GM21825 (cell line): ENCODE data around the gene RAPGEF1.
A peak's percentile ranks its signal among the peaks of the same experiment; 100 is the strongest.
"Not testable (repeated sequence)": the region's sequence is repeated elsewhere in the genome, so short reads cannot be mapped to it uniquely, and the experiment has no call there.

Source experiments
- ATAC-seq: cut with Tn5 transposase; IDR thresholded peaks from one replicate; pipeline ENCODE4 v1.9.1; 2021; ENCODE audit warnings: mild to moderate bottlenecking, moderate library complexity; ENCODE audit not compliant: unreplicated experiment

Gene RAPGEF1

DNA sequence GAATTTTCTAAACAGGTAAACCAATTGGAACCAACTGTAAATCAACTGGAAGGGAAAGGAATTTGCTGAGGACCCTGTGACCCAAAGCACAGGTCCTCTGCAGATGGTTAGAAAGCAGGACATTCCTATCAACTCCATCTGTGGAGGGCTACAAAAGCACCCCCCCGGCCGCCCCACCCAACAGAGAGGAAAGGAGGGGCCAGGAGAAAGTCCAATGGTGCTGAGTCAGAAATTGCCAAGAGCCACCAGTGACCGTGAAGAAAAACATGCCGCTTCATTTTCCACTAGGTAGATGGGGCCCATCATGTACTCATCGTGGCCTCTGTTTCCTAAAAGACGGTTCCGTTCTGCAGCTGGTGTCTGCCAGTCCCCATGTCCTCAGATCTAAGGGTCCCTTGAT is 66.3 kb downstream of the RAPGEF1 start:
- no peak for ATAC-seq

DNA sequence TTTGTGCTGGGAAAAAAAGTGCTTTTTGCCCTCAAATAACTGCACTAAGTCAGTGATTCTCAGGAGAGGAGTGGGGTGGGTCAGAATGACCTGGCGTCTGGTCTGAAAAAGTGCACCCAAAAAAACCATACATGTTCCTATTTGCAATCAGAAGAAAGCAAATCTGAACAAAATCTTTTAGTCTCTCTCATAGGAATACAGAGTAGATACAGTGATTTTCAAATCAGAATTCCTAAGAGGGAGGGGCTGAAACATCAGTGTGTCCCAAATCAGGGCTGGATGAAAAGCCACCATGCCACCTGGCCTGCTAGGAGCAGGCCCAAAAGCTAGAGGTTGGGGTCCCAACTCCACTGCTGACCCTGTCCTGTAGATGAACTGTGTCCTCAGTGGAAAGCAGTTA is 66.8 kb downstream of the RAPGEF1 start:
- no peak for ATAC-seq

- ATAC-seq: no peak
Observed at GRCh38 chr9:131672451-131672850, 67.4 kb downstream of the RAPGEF1 start.

DNA sequence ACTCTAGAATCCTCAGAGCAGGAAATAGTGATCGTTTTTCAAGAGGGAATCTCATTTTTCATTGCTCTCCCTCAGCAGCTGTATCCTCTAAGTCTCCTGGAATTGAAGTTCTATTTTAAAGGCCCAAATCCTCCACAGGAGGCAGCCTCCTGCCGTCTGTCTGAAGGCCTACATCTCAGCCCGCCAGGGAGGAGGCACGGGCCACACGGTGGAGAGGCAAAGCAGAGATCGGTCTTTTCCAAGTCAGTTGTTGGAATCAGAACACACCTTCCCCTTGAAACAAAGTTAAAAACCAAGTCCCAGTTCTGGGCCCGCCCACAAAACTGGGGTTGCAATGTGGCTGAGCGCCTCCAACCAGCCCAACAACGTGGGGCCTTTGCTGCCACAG is 68.7 kb downstream of the RAPGEF1 start:
- ATAC-seq: no peak

- no peak for ATAC-seq
Observed at GRCh38 chr9:131670247-131671132, 69.4 kb downstream of the RAPGEF1 start.

DNA sequence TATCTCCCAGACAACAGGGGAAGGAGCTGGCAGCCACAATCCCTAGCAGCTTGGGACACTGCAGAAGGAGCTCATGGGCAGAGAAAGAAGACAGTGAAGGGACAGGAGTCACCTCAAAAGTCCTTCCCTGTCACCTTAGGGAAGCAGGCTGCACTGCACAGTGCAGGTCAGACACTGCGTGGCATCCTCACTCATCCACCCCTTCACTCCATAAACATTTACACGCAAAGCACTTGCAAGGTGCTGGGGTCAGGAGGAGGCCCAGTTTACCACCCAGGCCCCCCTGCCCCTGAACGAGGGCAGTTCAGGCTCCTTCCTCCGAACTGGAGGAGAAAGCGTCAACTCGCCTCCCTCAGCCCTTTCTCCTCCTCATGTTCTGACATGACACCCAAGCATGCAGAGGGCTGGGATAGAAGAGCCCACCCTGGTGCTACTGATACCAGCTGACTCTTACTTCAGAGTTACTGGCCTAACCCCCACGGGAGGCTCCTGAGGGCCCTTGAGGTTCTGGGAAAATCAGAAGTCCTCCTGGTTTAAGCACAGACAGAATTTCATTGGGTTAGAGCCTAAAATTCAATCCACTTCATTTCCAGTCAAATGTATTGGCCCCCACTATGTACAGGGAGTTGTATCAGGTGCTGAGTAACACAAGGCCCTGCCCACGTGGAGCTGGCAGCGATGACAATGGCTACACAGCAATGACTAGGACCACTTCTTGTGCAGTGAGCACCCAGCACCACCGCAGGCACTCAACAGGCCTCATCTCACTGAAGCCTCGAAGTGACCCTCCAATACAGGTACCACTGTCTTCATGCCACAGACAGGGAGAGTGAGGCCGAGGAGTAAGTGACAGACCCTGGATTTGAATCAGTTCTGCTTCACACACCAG is 70.4 kb downstream of the RAPGEF1 start:
- ATAC-seq: peak; percentile 13

- peak; percentile 31 for ATAC-seq
Observed at GRCh38 chr9:131668439-131669268, 71.2 kb downstream of the RAPGEF1 start.

GRCh38 chr9:131668057-131668438 is 71.8 kb downstream of the RAPGEF1 start:
- ATAC-seq: no peak

- ATAC-seq: no peak
Observed at GRCh38 chr9:131667576-131667975, 72.3 kb downstream of the RAPGEF1 start.

GRCh38 chr9:131666774-131667173 is 73.1 kb downstream of the RAPGEF1 start:
- no peak for ATAC-seq

DNA sequence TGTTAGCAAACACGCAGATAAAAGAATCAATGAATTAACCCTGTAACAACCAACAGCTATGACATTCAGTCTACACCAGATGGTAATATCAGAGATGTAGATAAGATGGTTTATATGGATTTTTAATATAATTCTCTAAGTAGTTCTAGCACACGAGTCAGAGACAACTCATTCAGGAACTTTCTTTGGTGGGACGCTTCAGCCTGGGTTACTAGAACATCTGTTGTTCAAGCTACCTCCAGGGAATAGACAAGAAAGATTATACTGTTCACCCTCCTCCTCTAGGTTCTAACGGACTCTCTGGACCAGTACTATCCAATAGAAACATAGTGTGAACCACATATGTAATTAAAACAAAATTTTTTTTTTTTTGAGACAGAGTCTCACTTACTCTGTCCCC is 73.8 kb downstream of the RAPGEF1 start:
- no peak for ATAC-seq

DNA sequence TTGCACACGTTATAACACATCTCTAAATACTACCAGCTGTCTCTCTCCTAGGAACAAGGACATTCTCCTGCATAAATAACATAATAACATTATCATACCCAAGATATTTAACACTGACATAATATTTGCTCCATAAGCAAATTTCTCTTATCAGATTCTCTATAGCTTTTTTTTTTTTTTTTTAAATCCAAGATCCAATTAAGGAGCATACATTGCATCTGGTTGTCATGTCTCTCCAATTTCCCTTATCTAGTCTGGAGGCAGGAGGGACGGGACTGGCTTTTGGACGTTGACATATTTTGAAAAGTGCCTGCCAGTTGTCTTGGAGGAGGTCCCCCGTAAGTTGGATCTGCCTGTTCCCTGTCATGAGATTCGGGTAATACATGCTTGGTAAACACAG is 76.6 kb downstream of the RAPGEF1 start:
- no peak for ATAC-seq

DNA sequence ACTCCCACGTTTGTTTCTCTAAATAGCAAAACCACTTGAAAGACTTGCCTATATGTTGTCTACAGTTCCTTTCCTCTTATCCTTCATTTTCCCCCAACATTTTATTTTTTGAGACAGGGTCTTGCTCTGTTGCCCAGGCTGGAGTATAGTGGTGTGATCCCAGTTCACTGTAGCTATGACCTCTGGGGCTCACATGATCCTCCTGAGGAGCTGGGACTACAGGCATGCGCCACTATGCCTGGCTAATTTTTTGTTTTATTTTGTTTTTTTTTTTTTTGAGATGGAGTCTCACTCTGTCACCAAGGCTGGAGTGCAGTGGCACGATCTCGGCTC is 77.6 kb downstream of the RAPGEF1 start:
- ATAC-seq: not testable (repeated sequence)

DNA sequence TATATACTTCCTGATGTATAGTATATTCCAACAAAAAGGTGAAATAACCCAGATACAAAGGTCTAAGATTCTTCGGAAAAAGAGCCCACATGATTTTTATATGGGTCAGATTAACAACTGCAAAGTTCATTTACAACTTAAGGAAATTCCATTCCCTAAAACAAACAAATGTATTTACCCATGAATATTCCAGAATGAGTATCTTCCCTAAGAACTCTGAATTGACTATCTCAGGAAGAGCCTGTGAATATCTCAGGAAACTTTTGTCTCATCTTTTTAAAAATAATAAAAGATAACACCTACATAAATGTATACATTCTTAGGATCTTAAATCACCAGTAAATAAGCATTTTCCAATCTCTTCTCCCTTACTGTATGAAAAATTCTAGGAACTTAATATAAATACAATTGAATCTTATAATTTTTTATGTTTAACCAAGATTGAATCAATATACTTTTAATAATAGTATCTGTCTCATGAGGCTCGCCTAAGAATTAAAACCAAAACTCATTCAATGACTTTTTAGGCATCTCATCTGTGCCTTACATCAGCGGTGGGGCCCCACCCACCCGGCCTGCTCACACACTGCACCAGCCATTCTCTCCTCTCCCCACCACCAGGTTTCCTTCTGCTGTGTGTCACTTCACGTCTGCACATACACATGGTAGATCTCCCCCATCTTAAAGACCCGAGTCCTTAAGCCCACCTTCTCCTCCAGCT is 78.1 kb downstream of the RAPGEF1 start:
- ATAC-seq: no peak

- ATAC-seq: no peak
Observed at GRCh38 chr9:131660466-131661405, 79.1 kb downstream of the RAPGEF1 start.

- ATAC-seq: no peak
Observed at GRCh38 chr9:131658377-131659129, 81.3 kb downstream of the RAPGEF1 start.

DNA sequence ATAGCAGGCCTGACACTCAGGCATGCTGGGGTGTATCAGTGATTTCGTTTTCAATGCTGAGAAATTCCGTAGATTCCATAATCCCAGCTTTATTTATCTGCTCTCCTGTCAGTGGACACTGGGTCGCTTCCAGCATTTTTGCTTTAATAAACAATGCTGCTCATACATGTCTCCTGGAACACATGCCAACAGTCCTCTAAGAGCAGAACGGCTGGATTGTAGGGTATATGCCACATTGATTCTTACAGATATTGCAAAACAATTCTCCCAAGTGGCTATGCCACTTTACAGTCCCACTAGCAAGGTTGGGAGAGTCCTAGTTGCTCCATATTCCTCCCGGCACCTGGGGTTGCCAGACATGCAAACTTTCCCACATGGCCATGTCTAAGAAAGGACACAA is 81.9 kb downstream of the RAPGEF1 start:
- ATAC-seq: no peak

DNA sequence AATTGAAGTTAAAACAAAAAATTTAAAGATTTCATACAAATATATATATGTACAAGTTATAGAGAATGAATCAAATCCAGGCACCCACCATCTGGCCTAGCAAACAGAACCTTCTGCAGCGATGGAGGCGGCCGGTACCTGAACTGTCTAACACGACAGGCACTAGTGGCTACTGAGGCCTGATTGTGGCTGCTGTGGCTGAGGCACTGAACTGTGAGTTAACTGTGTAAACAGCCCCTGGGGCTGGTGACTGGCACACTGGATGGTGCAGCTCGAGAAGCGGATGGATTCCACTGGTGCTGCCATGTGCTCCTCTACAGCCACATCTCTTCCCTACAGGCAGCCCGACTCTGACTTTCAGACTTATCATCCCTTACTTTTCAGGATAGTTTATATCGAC is 82.4 kb downstream of the RAPGEF1 start:
- ATAC-seq: no peak

DNA sequence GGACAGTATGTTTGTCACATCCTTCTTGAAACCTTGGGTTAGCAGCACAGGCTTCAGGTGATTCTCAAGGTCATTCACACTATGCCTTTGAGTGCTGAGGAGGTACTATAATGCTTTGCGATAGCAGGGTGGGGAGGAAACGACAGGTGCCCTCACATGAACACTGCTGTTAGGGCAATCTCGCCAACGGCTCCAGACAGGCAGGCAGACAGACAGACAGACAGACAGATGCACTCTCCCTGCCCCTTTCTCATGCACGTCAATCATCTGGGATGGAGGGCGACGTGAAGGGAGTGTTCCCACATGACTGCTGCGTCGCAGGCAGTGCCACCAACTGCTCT is 82.9 kb downstream of the RAPGEF1 start:
- ATAC-seq: peak; percentile 25
